CD4-positive, alpha-beta T cell (primary cell): ENCODE data around the gene FBXL13. TPM values are rescaled to one million over a fixed set of nuclear protein-coding genes. Genes with fewer than 3 reads are reported as not detected.

Source experiments
- ATAC-seq: fragments of 200-7000 bp; cut with Tn5 transposase; one replicate; pipeline ENCODE4 v1.10.0; 2022; ENCODE audit warnings: mild to moderate bottlenecking; ENCODE audit not compliant: poor library complexity
- CTCF ChIA-PET: fragments of 350-600 bp; sonication (Branson Sonifier 250); formaldehyde crosslinking; loops from one replicate; lab custom pipeline; 2021; ENCODE audit warnings: antibody characterized with exemption, inconsistent platforms; lab: Charles Lee
- POLR2A ChIA-PET: fragments of 350-600 bp; sonication (Branson Sonifier 250); formaldehyde crosslinking; loops from one replicate; lab custom pipeline; 2021; ENCODE audit warnings: antibody characterized with exemption, inconsistent platforms; lab: Charles Lee
- DNase-seq, 14 experiments: peaks; one replicate each; pipeline ENCODE4 v3.0.0-alpha.2; 2013 to 2020; ENCODE audit warnings: mixed read lengths in 2 of 14
- H3K27ac ChIP-seq, 2 donors: one replicate each; pipeline versions ENCODE4 v1.5.1 to v1.7.0; 2013; ENCODE audit warnings: low read length in 2 of 2, low read depth in 1 of 2, mild to moderate bottlenecking in 1 of 2
- H3K27me3 ChIP-seq, 2 experiments: 1 replicate in 1 of 2; 2 replicates in 1 of 2; pipeline versions ENCODE4 v1.6.1 to v1.7.0; 2013; ENCODE audit warnings: low read length in 2 of 2, control low read depth in 1 of 2, mild to moderate bottlenecking in 1 of 2, moderate library complexity in 1 of 2; ENCODE audit not compliant: insufficient read depth in 2 of 2, control insufficient read depth in 1 of 2
- H3K36me3 ChIP-seq: one replicate; pipeline ENCODE4 v1.6.1; 2013; ENCODE audit warnings: low read length, control low read depth; ENCODE audit not compliant: insufficient read depth
- H3K4me1 ChIP-seq: one replicate; pipeline ENCODE4 v1.6.1; 2013; ENCODE audit warnings: low read length, control low read depth; ENCODE audit not compliant: insufficient read depth
- H3K4me3 ChIP-seq: one replicate; pipeline ENCODE4 v1.5.1; 2013; ENCODE audit warnings: mild to moderate bottlenecking, low read length, moderate library complexity
- H3K9me3 ChIP-seq, 2 experiments: 1 replicate in 1 of 2; 2 replicates in 1 of 2; pipeline versions ENCODE4 v1.6.1 to v1.7.0; 2013; ENCODE audit warnings: low read length in 2 of 2, mild to moderate bottlenecking in 2 of 2, control low read depth in 1 of 2, moderate library complexity in 1 of 2; ENCODE audit not compliant: control insufficient read depth in 1 of 2, insufficient read depth in 1 of 2
- H3K27ac Mint-ChIP-seq: one replicate; pipeline ENCODE4 v1.8.0; 2020; ENCODE audit warnings: mixed read lengths
- H3K27me3 Mint-ChIP-seq: one replicate; pipeline ENCODE4 v1.8.0; 2021; ENCODE audit warnings: mixed read lengths
- H3K36me3 Mint-ChIP-seq: one replicate; pipeline ENCODE4 v1.8.0; 2021; ENCODE audit warnings: low read depth, mixed read lengths
- H3K4me1 Mint-ChIP-seq: one replicate; pipeline ENCODE4 v1.8.0; 2021; ENCODE audit warnings: low read depth, mixed read lengths
- H3K4me3 Mint-ChIP-seq: one replicate; pipeline ENCODE4 v1.8.0; 2020; ENCODE audit warnings: mild to moderate bottlenecking, mixed read lengths
- H3K9me3 Mint-ChIP-seq: one replicate; pipeline ENCODE4 v1.8.0; 2020; ENCODE audit warnings: mixed read lengths
- intact Hi-C, 2 experiments: fragments of 100-400 bp; cut with DNase I in 1 of 2; cut with micrococcal nuclease in 1 of 2; formaldehyde crosslinking; loops; one replicate each; pipeline versions ENCODE4 v1.15.1 to v1.9.0; 2023 to 2025; cut with DNase I, micrococcal nuclease
- total RNA-seq, 174 experiments: library from RNA in 2 of 174; stranded (reverse) in 2 of 174; gene quantifications; one replicate each; pipeline ENCODE4 v1.2.3 and lab custom pipeline; 2021 to 2026
- TF ChIP-seq, protein P1 (sequence below): fragments of 200-600 bp; IDR thresholded peaks from one replicate; pipeline ENCODE4 v1.8.0; 2022; ENCODE audit warnings: antibody characterized with exemption, mild to moderate bottlenecking

Gene FBXL13
- total RNA-seq, 2 experiments from 2014 or later = 0.89 to 1.4 TPM

DNA sequence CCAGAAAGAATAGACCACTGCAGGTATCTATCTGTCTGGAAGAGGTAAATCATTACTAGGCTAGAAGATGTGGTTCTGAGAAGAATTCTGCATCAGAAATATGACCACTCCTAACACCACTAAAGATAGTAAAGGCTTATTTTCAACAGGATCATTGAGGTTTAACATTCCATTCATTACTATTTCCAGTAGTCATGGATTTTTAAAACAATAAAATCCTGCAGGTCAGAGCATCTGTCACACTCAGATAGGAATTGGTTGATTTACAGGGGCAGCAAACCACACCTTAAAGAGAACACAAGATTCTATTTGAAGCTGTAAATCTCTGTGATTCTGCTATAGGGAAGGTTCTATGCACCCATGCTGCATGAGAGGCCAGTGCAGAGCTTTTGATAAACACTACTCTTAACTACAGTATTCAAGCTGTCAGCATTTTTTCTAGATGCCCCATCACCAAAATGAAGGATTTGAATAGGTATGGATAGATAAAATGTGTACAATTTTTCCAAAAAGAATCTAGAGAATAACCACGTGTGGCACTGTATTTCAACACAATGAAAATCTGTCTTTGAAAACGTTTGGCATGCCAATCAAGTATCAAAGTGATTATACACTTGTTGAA, 147.2 kb downstream of the FBXL13 start:
- intact Hi-C loops = no loop called here
- Mint-ChIP-seq H3K27me3 (no peaks in the 10 kb centered on the region), H3K4me1 (no peaks in the 10 kb centered on the region), H3K9me3 (no peaks in the 10 kb centered on the region), H3K4me3 (no peak overlapping the region), H3K27ac (no peak overlapping the region), H3K36me3 (no peaks in the 10 kb centered on the region)
- ATAC-seq = no peak
- no peak for DNase-seq
- Histone ChIP-seq H3K9me3 (no peaks in the 10 kb centered on the region), H3K4me1 (no peaks in the 10 kb centered on the region), H3K4me3 (no peak overlapping the region), H3K27ac (no peak overlapping the region), H3K27me3 (no peaks in the 10 kb centered on the region), H3K36me3 (no peaks in the 10 kb centered on the region)
- CTCF ChIA-PET = no interaction called here
- TF ChIP-seq, protein P1, sequence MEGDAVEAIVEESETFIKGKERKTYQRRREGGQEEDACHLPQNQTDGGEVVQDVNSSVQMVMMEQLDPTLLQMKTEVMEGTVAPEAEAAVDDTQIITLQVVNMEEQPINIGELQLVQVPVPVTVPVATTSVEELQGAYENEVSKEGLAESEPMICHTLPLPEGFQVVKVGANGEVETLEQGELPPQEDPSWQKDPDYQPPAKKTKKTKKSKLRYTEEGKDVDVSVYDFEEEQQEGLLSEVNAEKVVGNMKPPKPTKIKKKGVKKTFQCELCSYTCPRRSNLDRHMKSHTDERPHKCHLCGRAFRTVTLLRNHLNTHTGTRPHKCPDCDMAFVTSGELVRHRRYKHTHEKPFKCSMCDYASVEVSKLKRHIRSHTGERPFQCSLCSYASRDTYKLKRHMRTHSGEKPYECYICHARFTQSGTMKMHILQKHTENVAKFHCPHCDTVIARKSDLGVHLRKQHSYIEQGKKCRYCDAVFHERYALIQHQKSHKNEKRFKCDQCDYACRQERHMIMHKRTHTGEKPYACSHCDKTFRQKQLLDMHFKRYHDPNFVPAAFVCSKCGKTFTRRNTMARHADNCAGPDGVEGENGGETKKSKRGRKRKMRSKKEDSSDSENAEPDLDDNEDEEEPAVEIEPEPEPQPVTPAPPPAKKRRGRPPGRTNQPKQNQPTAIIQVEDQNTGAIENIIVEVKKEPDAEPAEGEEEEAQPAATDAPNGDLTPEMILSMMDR = no peak
- POLR2A ChIA-PET = no interaction called here

DNA sequence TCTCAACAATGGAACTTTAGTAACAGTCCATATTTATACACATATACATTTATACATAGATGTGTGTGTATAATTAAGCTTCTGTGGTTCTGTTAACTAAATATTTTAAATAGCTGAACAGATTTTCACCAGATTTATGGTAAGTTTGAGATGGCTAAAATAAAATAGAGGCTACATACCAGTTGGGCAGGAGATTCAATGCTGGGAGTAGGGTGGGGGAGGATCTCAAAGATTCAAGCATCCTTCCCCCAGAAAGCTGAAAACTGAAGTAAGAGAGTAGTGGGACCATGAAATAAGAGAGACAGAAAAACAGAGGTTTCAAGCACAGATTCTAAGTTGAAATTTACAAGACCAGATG, 147.8 kb downstream of the FBXL13 start:
- H3K36me3 Mint-ChIP-seq = no peaks in the 10 kb centered on the region
- no peaks in the 10 kb centered on the region for H3K4me1 ChIP-seq
- no peak overlapping the region for H3K4me3 ChIP-seq
- ATAC-seq (no peak), DNase-seq (no peak)
- no peaks in the 10 kb centered on the region for H3K27me3 Mint-ChIP-seq
- intact Hi-C loops = no loop called here
- H3K36me3 ChIP-seq = no peaks in the 10 kb centered on the region
- H3K27me3 ChIP-seq = no peaks in the 10 kb centered on the region
- TF ChIP-seq, protein P1 = no peak
- H3K27ac Mint-ChIP-seq = no peak overlapping the region
- ChIA-PET POLR2A (no interaction called here), CTCF (no interaction called here)
- no peaks in the 10 kb centered on the region for H3K9me3 Mint-ChIP-seq
- H3K4me1 Mint-ChIP-seq = no peaks in the 10 kb centered on the region
- H3K9me3 ChIP-seq = no peaks in the 10 kb centered on the region
- H3K27ac ChIP-seq = no peak overlapping the region
- no peak overlapping the region for H3K4me3 Mint-ChIP-seq

DNA sequence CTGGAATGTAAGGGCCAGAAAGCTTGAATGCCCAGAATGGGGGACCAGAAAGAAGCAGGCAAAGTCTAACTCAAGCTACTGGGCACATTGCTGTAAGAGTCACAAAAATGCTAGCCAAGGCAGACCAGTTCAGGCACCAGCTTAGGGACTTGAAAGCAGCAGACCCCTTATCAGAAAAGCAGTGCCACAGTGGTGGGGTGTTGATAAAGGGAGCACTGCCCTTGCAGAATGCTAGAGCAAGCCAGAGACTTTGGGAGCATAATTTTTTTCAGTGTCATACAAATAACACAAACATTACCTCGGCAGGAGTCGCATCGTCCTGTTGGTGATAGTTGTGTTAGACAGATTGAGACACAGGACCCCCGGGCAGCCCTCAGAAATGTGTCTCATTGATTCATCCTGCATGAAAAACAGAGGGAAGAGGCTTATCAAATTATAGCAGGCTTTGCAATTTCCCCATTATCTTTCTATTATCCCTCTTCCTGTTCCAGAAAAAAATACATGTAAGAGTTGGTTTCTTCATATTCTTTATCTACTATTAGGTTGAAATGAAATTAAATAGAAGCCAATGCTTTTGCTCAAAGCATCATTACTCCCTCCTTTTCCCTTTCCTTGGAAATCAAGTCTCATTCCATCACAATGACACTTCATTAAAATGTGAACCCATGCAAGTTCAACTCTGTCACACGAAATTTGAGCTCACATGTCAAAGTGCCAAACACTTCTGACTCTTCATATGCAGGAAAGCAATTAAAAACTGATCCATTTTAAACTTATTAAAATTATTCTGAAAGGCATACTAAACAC, 148.4 kb downstream of the FBXL13 start:
- TF ChIP-seq, protein P1 = no peak
- DNase-seq = no peak
- ChIA-PET POLR2A (no interaction called here), CTCF (no interaction called here)
- H3K4me3 Mint-ChIP-seq = no peak overlapping the region
- no peak overlapping the region for H3K27ac Mint-ChIP-seq
- no peaks in the 10 kb centered on the region for H3K36me3 Mint-ChIP-seq
- H3K36me3 ChIP-seq = no peaks in the 10 kb centered on the region
- no peaks in the 10 kb centered on the region for H3K9me3 Mint-ChIP-seq
- no peaks in the 10 kb centered on the region for H3K4me1 ChIP-seq
- no peak for ATAC-seq
- no peaks in the 10 kb centered on the region for H3K4me1 Mint-ChIP-seq
- intact Hi-C loops = no loop called here
- H3K27me3 ChIP-seq = no peaks in the 10 kb centered on the region
- no peaks in the 10 kb centered on the region for H3K27me3 Mint-ChIP-seq
- H3K27ac ChIP-seq = no peak overlapping the region
- no peaks in the 10 kb centered on the region for H3K9me3 ChIP-seq
- no peak overlapping the region for H3K4me3 ChIP-seq
